Suprapubic skin (tissue), 4 donors: ENCODE results near the gene WWOX. TPM values are rescaled to one million over a fixed set of nuclear protein-coding genes. Genes with fewer than 3 reads are reported as not detected.

Source experiments
- DNase-seq, 2 donors: peaks; one replicate each; pipeline ENCODE4 v3.0.0-alpha.2; 2019; ENCODE audit warnings: low spot score in 2 of 2
- H3K27ac ChIP-seq: fragments of 200-600 bp; sonication (generic); one replicate; pipeline ENCODE4 v1.5.1; 2019
- H3K27me3 ChIP-seq: fragments of 200-600 bp; sonication (generic); one replicate; pipeline ENCODE4 v1.5.1; 2019
- H3K36me3 ChIP-seq: fragments of 200-600 bp; sonication (generic); one replicate; pipeline ENCODE4 v1.5.1; 2019
- H3K4me1 ChIP-seq: fragments of 200-600 bp; sonication (generic); one replicate; pipeline ENCODE4 v1.5.1; 2019
- H3K4me3 ChIP-seq: fragments of 200-600 bp; sonication (generic); one replicate; pipeline ENCODE4 v1.5.1; 2019; ENCODE audit warnings: mild to moderate bottlenecking
- H3K9me3 ChIP-seq: fragments of 200-600 bp; sonication (generic); one replicate; pipeline ENCODE4 v1.5.1; 2019
- CTCF ChIP-seq, 2 donors: fragments of 200-600 bp in 1 of 2; fragments of 450-650 bp in 1 of 2; sonication (generic) in 1 of 2; IDR thresholded peaks; one replicate each; pipeline ENCODE4 v1.5.1; 2016 to 2019; ENCODE audit warnings: antibody characterized with exemption in 2 of 2, mild to moderate bottlenecking in 1 of 2, moderate library complexity in 1 of 2
- EP300 ChIP-seq: sonication (generic); formaldehyde crosslinking; IDR thresholded peaks from one replicate; pipeline ENCODE4 v1.6.1; 2017; ENCODE audit warnings: antibody characterized with exemption
- POLR2A ChIP-seq, 2 donors: fragments of 450-650 bp; IDR thresholded peaks; one replicate each; pipeline ENCODE4 v1.6.1; 2017; ENCODE audit warnings: antibody characterized with exemption in 2 of 2, mild to moderate bottlenecking in 2 of 2, moderate library complexity in 2 of 2
- POLR2AphosphoS5 ChIP-seq, 3 donors: sonication (generic); formaldehyde crosslinking; IDR thresholded peaks; one replicate each; pipeline ENCODE4 v1.6.1; 2017; ENCODE audit warnings: antibody characterized with exemption in 3 of 3
- WGBS: methylation state at CpG from one replicate; pipeline ENCODE4 v1.1.5; 2018; 5-methylcytosine and 5-hydroxymethylcytosine counted together
- total RNA-seq, 4 donors: library from RNA; depleted of rRNA; stranded (reverse); fragments of >200 nt; gene quantifications; one replicate each; pipeline ENCODE4 v1.1.0, GENCODE V29; 2016

Gene WWOX
- total RNA-seq, 4 donors from 2014 or later, result 29.6 to 104 (median 47.3) TPM

- Histone ChIP-seq H3K36me3 (no peaks in the 10 kb centered on the region), H3K27me3 (no peaks in the 10 kb centered on the region), H3K9me3 (no peaks in the 10 kb centered on the region), H3K4me3 (no peak overlapping the region), H3K27ac (no peak overlapping the region), H3K4me1 (no peaks in the 10 kb centered on the region)
- DNase-seq, result no peak
- TF ChIP-seq CTCF (IDR thresholded peaks at IDR 0.05) (no peak), EP300 (no peak), POLR2AphosphoS5 (IDR thresholded peaks at IDR 0.05) (no peak), POLR2A (IDR thresholded peaks at IDR 0.05) (no peak)
- 81% methylated on average over 12 of the region's 12 CpGs for WGBS
Observed at GRCh38 chr16:78163772-78164670, 64.6 kb downstream of the WWOX start.

- Histone ChIP-seq H3K36me3 (no peaks in the 10 kb centered on the region), H3K27ac (no peak overlapping the region), H3K27me3 (no peaks in the 10 kb centered on the region), H3K4me1 (no peaks in the 10 kb centered on the region), H3K4me3 (no peak overlapping the region), H3K9me3 (no peaks in the 10 kb centered on the region)
- DNase-seq, result no peak
- 46% methylated on average over 2 of the region's 2 CpGs for WGBS
- TF ChIP-seq EP300 (no peak), POLR2AphosphoS5 (IDR thresholded peaks at IDR 0.05) (no peak), POLR2A (IDR thresholded peaks at IDR 0.05) (no peak), CTCF (IDR thresholded peaks at IDR 0.05) (no peak)
Observed at GRCh38 chr16:78170494-78170933, 71.1 kb downstream of the WWOX start.

- no peak for DNase-seq
- no peak overlapping the region for H3K4me3 ChIP-seq
- TF ChIP-seq CTCF (IDR thresholded peaks at IDR 0.05) (no peak), POLR2A (IDR thresholded peaks at IDR 0.05) (no peak), EP300 (no peak), POLR2AphosphoS5 (IDR thresholded peaks at IDR 0.05) (no peak)
- no peaks in the 10 kb centered on the region for H3K36me3 ChIP-seq
- H3K27ac ChIP-seq, result no peak overlapping the region
- peaks cover 3% of the 10 kb centered on the region for H3K4me1 ChIP-seq
- 87% methylated on average over 3 of the region's 3 CpGs for WGBS
- H3K9me3 ChIP-seq, result no peaks in the 10 kb centered on the region
- no peaks in the 10 kb centered on the region for H3K27me3 ChIP-seq
Observed at GRCh38 chr16:78175287-78175686, 75.8 kb downstream of the WWOX start.

- TF ChIP-seq POLR2AphosphoS5 (IDR thresholded peaks at IDR 0.05) (no peak), POLR2A (IDR thresholded peaks at IDR 0.05) (no peak), CTCF (IDR thresholded peaks at IDR 0.05) (no peak), EP300 (no peak)
- no peak for DNase-seq
- 83% methylated on average over 5 of the region's 5 CpGs for WGBS
- Histone ChIP-seq H3K27ac (no peak overlapping the region), H3K27me3 (no peaks in the 10 kb centered on the region), H3K4me3 (no peak overlapping the region), H3K4me1 (peaks cover 3% of the 10 kb centered on the region), H3K36me3 (no peaks in the 10 kb centered on the region), H3K9me3 (no peaks in the 10 kb centered on the region)
Observed at GRCh38 chr16:78176435-78176834, 77.0 kb downstream of the WWOX start.

GRCh38 chr16:78177218-78177617 is 77.8 kb downstream of the WWOX start:
- Histone ChIP-seq H3K9me3 (no peaks in the 10 kb centered on the region), H3K27ac (no peak overlapping the region), H3K4me3 (no peak overlapping the region), H3K36me3 (no peaks in the 10 kb centered on the region), H3K27me3 (no peaks in the 10 kb centered on the region), H3K4me1 (peaks cover 3% of the 10 kb centered on the region)
- DNase-seq, result no peak
- TF ChIP-seq POLR2A (IDR thresholded peaks at IDR 0.05) (no peak), EP300 (no peak), POLR2AphosphoS5 (IDR thresholded peaks at IDR 0.05) (no peak), CTCF (IDR thresholded peaks at IDR 0.05) (no peak)
- 95% methylated on average over 5 of the region's 5 CpGs for WGBS
